ENCODE data around the gene CAPN10. TPM values are rescaled to one million over a fixed set of nuclear protein-coding genes. Genes with fewer than 3 reads are reported as not detected.

Gene CAPN10
- total RNA-seq, 1 donor from 2014 or later, result 61.8 TPM

DNA sequence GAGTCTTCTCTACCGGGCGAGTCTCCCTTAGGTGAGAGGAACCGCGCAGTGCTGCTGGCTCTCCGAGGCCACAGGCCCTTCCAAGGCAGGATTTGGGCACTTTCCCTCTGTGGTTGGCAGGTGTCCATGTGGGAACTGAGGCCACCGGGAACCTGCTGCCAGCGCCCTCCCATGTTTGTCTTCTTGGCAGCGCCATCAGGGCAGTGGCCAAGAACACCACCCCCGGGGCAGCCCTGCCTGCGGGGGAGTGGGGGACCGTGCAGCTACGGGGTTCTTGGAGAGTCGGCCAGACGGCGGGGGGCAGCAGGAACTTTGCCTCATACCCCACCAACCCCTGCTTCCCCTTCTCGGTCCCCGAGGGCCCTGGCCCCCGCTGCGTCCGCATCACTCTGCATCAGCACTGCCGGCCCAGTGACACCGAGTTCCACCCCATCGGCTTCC lies 10.0 kb downstream of the CAPN10 start:
- no peak for ATAC-seq (ENCODE audit: low read depth)
- TF ChIP-seq, protein P1, sequence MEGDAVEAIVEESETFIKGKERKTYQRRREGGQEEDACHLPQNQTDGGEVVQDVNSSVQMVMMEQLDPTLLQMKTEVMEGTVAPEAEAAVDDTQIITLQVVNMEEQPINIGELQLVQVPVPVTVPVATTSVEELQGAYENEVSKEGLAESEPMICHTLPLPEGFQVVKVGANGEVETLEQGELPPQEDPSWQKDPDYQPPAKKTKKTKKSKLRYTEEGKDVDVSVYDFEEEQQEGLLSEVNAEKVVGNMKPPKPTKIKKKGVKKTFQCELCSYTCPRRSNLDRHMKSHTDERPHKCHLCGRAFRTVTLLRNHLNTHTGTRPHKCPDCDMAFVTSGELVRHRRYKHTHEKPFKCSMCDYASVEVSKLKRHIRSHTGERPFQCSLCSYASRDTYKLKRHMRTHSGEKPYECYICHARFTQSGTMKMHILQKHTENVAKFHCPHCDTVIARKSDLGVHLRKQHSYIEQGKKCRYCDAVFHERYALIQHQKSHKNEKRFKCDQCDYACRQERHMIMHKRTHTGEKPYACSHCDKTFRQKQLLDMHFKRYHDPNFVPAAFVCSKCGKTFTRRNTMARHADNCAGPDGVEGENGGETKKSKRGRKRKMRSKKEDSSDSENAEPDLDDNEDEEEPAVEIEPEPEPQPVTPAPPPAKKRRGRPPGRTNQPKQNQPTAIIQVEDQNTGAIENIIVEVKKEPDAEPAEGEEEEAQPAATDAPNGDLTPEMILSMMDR (IDR thresholded peaks at IDR 0.05), result no peak
- H3K4me1 Mint-ChIP-seq, result no peaks in the 10 kb centered on the region

DNA sequence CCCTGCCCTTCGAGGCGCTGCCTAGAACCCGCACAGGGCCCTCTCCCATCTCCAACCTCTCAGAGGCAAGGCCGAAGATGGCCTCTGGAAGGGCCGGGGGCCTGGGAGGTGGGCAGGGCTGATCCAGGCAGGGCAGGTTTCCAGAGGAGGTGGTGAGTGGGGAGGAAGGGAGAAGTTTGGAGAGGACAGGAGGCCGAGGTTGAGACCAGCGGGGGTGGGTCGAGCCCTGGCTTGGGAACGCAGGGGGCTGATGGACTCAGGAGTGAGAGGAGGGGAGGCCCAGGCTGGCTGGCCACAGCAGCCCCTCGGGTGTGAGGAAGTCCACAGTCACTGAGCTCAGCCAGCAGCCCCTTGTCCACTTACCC lies 10.5 kb downstream of the CAPN10 start:
- ATAC-seq (ENCODE audit: low read depth) (no peak), DNase-seq (no peak)
- ChIA-PET CTCF (no interaction called here), POLR2A (no interaction called here)
- Mint-ChIP-seq H3K4me3 (no peak overlapping the region), H3K27me3 (no peaks in the 10 kb centered on the region), H3K27ac (no peak overlapping the region), H3K4me1 (no peaks in the 10 kb centered on the region), H3K36me3 (ENCODE audit: low read depth) (peaks cover 44% of the 10 kb centered on the region), H3K9me3 (no peaks in the 10 kb centered on the region)
- TF ChIP-seq, protein P1 (IDR thresholded peaks at IDR 0.05), result no peak
- intact Hi-C loops (cut with micrococcal nuclease), result no loop called here

More for the DNA sequence above, 10.0 kb downstream of the CAPN10 start:
- DNase-seq, result no peak
- H3K4me3 Mint-ChIP-seq, result no peak overlapping the region
- no peaks in the 10 kb centered on the region for H3K9me3 Mint-ChIP-seq
- POLR2A ChIA-PET, result interaction anchor here (0.9 kb wide), 1 partner anchor 31 kb away, joined by 3 read pairs; no protein-coding TSS in a partner anchor
- no peaks in the 10 kb centered on the region for H3K27me3 Mint-ChIP-seq
- intact Hi-C loops (cut with micrococcal nuclease), result no loop called here
- no peak overlapping the region for H3K27ac Mint-ChIP-seq
- CTCF ChIA-PET, result no interaction called here
- peaks cover 42% of the 10 kb centered on the region for H3K36me3 Mint-ChIP-seq (ENCODE audit: low read depth)

DNA sequence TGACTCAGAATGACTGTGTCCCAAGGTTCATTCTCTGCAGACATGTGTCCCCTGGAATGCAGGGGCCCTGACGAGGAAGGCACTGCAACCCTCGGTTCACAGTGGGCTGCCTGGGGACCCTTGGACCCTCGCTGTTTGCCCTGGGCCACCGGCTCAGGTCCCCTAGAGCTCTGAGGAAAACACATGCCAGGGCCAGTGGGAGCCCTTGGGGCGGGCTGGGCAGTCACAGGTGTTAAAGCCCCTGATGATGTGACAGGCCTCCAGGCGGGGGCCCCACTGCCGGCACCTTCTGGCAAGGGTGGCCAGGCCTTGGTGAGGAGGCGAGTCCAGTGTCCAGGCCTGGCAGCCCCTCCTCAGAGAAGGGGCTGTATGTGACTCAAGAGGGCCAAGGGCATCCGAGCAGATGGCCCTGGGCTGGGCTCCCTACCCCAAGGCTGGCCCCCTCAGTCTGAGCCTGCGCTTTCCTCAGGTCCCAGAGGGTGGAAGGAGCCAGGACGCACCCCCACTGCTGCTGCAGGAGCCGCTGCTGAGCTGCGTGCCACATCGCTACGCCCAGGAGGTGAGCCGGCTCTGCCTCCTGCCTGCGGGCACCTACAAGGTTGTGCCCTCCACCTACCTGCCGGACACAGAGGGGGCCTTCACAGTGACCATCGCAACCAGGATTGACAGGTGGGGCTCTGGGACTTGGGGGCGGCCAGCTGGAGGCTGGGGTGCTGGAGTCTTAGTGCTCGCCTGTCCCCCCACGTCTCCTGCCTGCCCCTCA lies 11.1 kb downstream of the CAPN10 start:
- TF ChIP-seq, protein P1 (IDR thresholded peaks at IDR 0.05), result no peak
- ATAC-seq (ENCODE audit: low read depth), result no peak
- H3K9me3 Mint-ChIP-seq, result no peaks in the 10 kb centered on the region
- CTCF ChIA-PET, result no interaction called here
- POLR2A ChIA-PET, result no interaction called here
- H3K36me3 Mint-ChIP-seq (ENCODE audit: low read depth), result peaks cover 38% of the 10 kb centered on the region
- no peak for DNase-seq
- no peaks in the 10 kb centered on the region for H3K4me1 Mint-ChIP-seq
- H3K27ac Mint-ChIP-seq, result no peak overlapping the region
- H3K4me3 Mint-ChIP-seq, result no peak overlapping the region
- H3K27me3 Mint-ChIP-seq, result no peaks in the 10 kb centered on the region
- intact Hi-C loops (cut with micrococcal nuclease), result no loop called here

DNA sequence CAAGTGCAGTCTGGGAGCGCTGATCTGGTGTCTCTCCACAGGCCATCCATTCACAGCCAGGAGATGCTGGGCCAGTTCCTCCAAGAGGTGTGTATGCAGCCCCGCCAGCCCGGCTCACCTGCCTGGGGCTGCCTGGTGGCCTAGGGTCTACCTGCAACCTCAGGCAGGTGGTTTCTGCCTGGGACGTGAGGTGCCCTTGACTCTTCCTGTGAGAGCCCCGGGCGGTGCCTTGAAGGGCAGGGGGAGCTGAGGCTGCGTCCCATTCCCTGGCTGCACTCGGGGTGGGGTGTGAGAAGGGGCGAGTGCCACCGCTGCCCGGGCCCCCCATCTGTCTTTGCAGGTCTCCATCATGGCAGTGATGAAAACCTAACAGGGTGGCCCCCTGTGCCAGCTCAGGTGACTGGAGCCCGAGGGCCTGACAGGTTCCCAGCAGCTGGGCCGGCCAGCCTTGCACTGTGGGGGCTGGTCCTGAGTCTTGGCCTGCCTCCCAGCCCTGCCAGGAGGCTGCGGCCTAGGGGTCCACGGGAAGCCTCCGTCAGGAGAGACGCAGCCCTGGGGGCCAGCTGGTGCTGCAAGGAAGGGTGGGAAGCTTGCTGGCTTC lies 11.9 kb downstream of the CAPN10 start:
- TF ChIP-seq, protein P1 (IDR thresholded peaks at IDR 0.05), result no peak
- Mint-ChIP-seq H3K27me3 (no peaks in the 10 kb centered on the region), H3K27ac (no peak overlapping the region), H3K4me1 (no peaks in the 10 kb centered on the region), H3K36me3 (ENCODE audit: low read depth) (peaks cover 37% of the 10 kb centered on the region), H3K9me3 (no peaks in the 10 kb centered on the region), H3K4me3 (no peak overlapping the region)
- no peak for ATAC-seq (ENCODE audit: low read depth)
- no peak for DNase-seq
- CTCF ChIA-PET, result no interaction called here
- intact Hi-C loops (cut with micrococcal nuclease), result no loop called here
- POLR2A ChIA-PET, result no interaction called here

DNA sequence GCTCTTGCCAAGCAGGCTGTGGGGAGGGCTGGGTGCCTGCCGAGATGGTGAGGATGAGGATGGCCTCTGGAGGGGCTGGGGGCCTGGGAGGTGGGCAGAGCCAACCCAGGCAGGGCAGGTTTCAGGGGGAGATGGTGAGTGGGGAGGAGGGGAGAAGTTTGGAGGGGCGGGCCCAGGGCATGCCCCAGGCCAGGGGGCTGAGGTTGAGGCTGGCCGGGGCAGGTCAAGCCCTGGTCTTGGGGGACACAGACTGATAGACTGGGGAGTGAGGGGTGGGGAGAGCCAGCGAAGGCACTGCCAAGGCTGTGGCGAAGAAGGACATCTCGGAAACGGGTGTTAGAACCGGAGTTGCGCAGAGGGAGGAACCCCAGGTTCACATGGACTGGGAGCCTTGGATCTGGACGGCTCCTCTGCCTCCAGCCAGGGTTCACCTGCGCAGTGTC lies 12.6 kb downstream of the CAPN10 start:
- intact Hi-C loops (cut with micrococcal nuclease), result no loop called here
- Mint-ChIP-seq H3K27me3 (no peaks in the 10 kb centered on the region), H3K27ac (no peak overlapping the region), H3K4me1 (no peaks in the 10 kb centered on the region), H3K4me3 (no peak overlapping the region), H3K9me3 (no peaks in the 10 kb centered on the region), H3K36me3 (ENCODE audit: low read depth) (peaks cover 37% of the 10 kb centered on the region)
- DNase-seq, result no peak
- ChIA-PET CTCF (no interaction called here), POLR2A (no interaction called here)
- no peak for ATAC-seq (ENCODE audit: low read depth)
- TF ChIP-seq, protein P1 (IDR thresholded peaks at IDR 0.05), result no peak

All from activated B cell treated with CpG ODN at 0.5 μM for 24 hours (primary cell).